ENCODE measurements around the gene FLT4. TPM values are rescaled to one million over a fixed set of nuclear protein-coding genes. Genes with fewer than 3 reads are reported as not detected.

Gene FLT4
- total and polyA plus RNA-seq, 8 donors: 0.93 to 9.5 (median 3.1) TPM

GRCh38 chr5:180619563-180619915 is 29.9 kb downstream of the FLT4 start:
- Histone ChIP-seq H3K27ac (no peak overlapping the region), H3K4me3 (no peak overlapping the region), H3K36me3 (no peaks in the 10 kb centered on the region), H3K9me3 (no peaks in the 10 kb centered on the region), H3K4me1 (peaks cover 0 to 12% (median 5%) of the 10 kb centered on the region in 4 donors), H3K27me3 (peaks cover 0 to 48% (median 12%) of the 10 kb centered on the region in 3 donors)
- 63 to 89% (median 75%) methylated on average over 22 of the region's 22 CpGs for WGBS, 5 donors
- intact Hi-C loops (cut with DNase I; ENCODE audit: low total_unique reads): no loop called here
- TF ChIP-seq CTCF (IDR thresholded peaks at IDR 0.05) (no peak), POLR2AphosphoS5 (IDR thresholded peaks at IDR 0.05) (no peak), POLR2A (IDR thresholded peaks at IDR 0.05) (no peak)
- no peak for DNase-seq

GRCh38 chr5:180618829-180619562 is 30.4 kb downstream of the FLT4 start:
- TF ChIP-seq CTCF (IDR thresholded peaks at IDR 0.05): no peak
- TF ChIP-seq POLR2A (IDR thresholded peaks at IDR 0.05): no peak
- no peak for TF ChIP-seq POLR2AphosphoS5 (IDR thresholded peaks at IDR 0.05)
- TF ChIP-seq EP300 (IDR thresholded peaks at IDR 0.05): no peak
- intact Hi-C loops (cut with DNase I; ENCODE audit: low total_unique reads): no loop called here

DNA sequence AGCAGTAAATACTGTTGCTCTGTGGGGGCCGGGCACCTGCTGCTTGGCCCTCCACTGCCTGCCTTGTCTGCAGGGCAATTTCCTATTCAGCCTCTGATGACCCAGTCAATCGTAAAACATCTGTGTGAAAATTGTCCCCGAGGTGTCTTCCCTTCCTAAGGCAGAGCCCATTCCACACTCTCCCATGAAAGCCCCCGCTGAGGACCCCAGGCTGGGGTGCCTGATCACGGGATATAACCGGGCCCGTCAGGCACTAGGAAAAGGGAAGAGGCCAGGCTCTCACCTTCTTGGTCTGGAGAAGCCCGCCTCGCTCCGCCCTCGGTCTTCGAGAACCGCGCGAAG is 30.9 kb downstream of the FLT4 start:
- no peak for DNase-seq

More at GRCh38 chr5:180618829-180619562, 30.4 kb downstream of the FLT4 start:
- H3K27ac ChIP-seq: no peak overlapping the region
- peaks cover 0 to 48% (median 12%) of the 10 kb centered on the region in 3 donors for H3K27me3 ChIP-seq
- H3K4me3 ChIP-seq: peak overlapping the region in 3 of 4 donors; percentile 19 to 40 (median 26)
- no peaks in the 10 kb centered on the region for H3K36me3 ChIP-seq
- peak in 1 of 2 donors; percentile 71 for DNase-seq
- H3K4me1 ChIP-seq: peaks cover 0 to 12% (median 5%) of the 10 kb centered on the region in 4 donors
- H3K9me3 ChIP-seq: no peaks in the 10 kb centered on the region
- WGBS, 5 donors: 14 to 23% (median 18%) methylated on average over 36 to 90 of the region's 90 CpGs

GRCh38 chr5:180613814-180614188 is 35.6 kb downstream of the FLT4 start:
- 75 to 85% (median 82%) methylated on average over 11 of the region's 11 CpGs for WGBS, 5 donors

More for the DNA sequence above, 30.9 kb downstream of the FLT4 start:
- Histone ChIP-seq H3K27me3 (peaks cover 0 to 48% (median 12%) of the 10 kb centered on the region in 3 donors), H3K27ac (no peak overlapping the region), H3K4me1 (peaks cover 0 to 12% (median 5%) of the 10 kb centered on the region in 4 donors), H3K9me3 (no peaks in the 10 kb centered on the region), H3K4me3 (peak overlapping the region in 3 of 4 donors; percentile 19 to 40 (median 26)), H3K36me3 (no peaks in the 10 kb centered on the region)
- intact Hi-C loops (cut with DNase I; ENCODE audit: low total_unique reads): no loop called here
- 24 to 37% (median 26%) methylated on average over 7 to 15 of the region's 15 CpGs for WGBS, 5 donors
- TF ChIP-seq POLR2A (IDR thresholded peaks at IDR 0.05) (no peak), CTCF (IDR thresholded peaks at IDR 0.05) (no peak), EP300 (IDR thresholded peaks at IDR 0.05) (no peak), POLR2AphosphoS5 (IDR thresholded peaks at IDR 0.05) (no peak)

More at GRCh38 chr5:180613814-180614188, 35.6 kb downstream of the FLT4 start:
- intact Hi-C loops (cut with DNase I; ENCODE audit: low total_unique reads): no loop called here
- H3K9me3 ChIP-seq: no peaks in the 10 kb centered on the region
- DNase-seq: no peak
- H3K4me3 ChIP-seq: no peak overlapping the region
- peaks cover 0 to 22% (median 5%) of the 10 kb centered on the region in 3 donors for H3K27me3 ChIP-seq
- peaks cover 0 to 6% (median 2%) of the 10 kb centered on the region in 4 donors for H3K4me1 ChIP-seq
- no peak overlapping the region for H3K27ac ChIP-seq
- TF ChIP-seq EP300 (IDR thresholded peaks at IDR 0.05) (no peak), POLR2AphosphoS5 (IDR thresholded peaks at IDR 0.05) (no peak), POLR2A (IDR thresholded peaks at IDR 0.05) (no peak), CTCF (IDR thresholded peaks at IDR 0.05) (no peak)
- H3K36me3 ChIP-seq: no peaks in the 10 kb centered on the region
